C4-2B (cell line): ENCODE measurements around the gene SUN1.
"Not testable (repeated sequence)": the region's sequence is repeated elsewhere in the genome, so short reads cannot be mapped to it uniquely, and the experiment has no call there.

ENCODE experiments used
- CTCF ChIP-seq: fragments of 450-650 bp; conservative IDR thresholded peaks from 2 replicates; pipeline ENCODE4 v1.5.1; 2017; ENCODE audit warnings: mild to moderate bottlenecking
- ZFX ChIP-seq: fragments of 450-650 bp; IDR thresholded peaks from 2 replicates; pipeline ENCODE4 v1.6.1; 2017

GRCh38 chr7:872685-873084 is 40.4 kb downstream of the SUN1 start:
- not testable (repeated sequence) for TF ChIP-seq CTCF, ZFX
